ENCODE data around the gene FAM151B.

Gene FAM151B

DNA sequence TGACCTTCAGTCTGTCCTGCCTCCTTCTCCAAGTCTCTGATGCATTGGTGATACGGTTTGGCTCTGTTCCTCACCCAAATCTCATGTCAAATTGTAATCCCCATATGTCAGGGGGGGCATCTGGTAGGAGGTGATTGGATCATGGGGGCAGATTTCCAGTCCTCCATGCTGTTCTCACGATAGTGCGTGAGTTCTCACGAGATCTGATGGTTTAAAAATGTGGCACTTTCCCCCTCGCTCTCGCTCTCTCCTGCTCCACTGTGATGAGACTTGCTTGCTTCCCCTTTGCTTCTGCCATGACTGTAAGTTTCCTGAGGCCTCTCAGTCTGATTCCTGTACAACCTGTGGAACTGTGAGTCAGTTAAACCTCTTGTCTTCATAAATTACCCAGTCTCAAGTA is 96.9 kb downstream of the FAM151B start:
- no peak for DNase-seq (ENCODE audit: low read depth in 2 of 2, low spot score in 1 of 2)

DNA sequence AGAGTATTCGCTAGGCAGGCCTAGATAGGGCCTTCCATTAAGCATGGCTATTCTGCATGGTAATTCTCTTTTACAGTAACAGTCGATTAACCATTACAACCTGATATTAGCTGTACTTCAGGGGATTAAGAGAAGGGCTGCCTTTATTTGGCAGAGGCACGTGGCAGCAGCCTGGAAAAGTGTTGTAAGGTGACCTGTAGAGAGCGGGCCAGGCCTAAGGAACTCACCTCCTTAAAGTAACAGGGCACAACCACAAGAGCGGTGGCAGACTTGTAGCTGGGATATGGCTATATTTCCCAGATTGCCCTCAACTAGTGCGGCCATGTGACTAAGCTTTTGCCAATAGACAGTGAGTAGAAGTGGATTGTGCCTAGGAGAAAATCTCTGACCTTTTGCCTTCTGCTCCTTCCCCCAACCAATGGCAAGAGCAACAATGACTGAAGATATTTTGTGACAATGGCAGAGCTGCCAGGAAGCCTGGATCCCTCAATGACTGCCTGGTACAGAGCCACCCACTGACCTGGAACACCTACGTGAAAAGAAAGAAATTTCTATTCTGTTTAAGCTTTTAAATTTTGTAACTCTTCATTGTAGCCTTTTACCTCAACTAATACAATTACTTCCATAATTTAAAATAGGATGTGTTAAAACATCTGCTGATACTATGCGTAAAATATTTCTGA is 101.1 kb downstream of the FAM151B start:
- no peak for DNase-seq (ENCODE audit: low read depth in 2 of 2, low spot score in 1 of 2)

DNA sequence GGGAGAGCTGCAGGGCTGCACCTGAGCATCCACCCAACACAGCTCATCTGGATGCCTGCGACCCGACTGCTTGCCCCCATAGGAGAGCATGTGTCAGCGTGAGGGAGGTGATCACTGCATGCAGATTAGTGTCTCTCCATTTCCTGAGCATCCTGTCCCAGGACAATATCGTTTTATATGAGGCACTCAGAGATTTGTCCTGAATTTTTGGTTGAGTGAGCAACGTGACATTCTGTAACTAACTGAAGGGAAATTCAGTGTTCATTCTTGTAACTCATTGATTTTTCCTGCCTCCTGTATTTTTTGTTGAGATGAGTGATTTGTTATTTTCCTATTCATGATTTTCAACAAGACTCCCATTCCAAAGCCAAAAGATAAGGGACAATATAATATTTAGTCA is 102.9 kb downstream of the FAM151B start:
- DNase-seq (ENCODE audit: low read depth in 2 of 2, low spot score in 1 of 2) = no peak

DNA sequence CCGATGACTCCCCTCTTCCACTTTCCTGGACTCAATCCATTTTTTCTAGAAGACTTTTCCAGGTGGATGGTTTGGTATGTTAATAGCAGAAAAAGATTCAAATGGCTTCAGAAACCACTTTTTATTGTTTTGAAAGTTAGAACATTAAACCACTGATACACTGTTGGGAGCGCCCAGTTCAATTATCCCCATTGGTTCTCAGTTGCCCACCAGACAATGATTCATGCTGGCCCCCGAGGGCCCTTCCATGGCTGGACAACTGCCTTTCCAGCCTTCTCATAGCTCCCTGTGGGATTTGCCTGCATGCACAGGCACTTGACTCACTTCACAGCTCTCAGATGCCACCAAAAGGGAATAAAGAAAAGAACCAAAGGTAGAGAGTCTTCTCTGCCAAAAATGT is 103.5 kb downstream of the FAM151B start:
- no peak for DNase-seq (ENCODE audit: low read depth in 2 of 2, low spot score in 1 of 2)

DNA sequence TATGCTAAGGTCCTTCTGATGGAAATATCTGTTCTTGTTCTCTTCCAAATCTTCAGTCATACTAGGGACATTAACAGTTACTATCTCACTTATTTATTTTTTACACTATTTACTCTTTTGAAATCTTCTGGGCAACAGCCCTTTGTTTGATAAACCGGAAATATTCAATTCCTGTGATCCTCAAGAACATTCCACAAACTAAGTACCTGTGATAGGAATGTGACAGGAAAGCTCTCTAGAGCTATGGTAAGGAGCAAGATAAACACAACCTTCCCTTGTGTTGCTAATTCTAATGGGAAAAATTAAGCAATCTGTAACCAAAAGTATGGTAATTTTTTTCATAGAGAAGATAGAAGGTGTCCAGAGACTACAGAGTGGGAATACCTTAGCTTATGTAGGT is 104.2 kb downstream of the FAM151B start:
- no peak for DNase-seq (ENCODE audit: low read depth in 2 of 2, low spot score in 1 of 2)

Measured in stimulated activated CD8-positive, alpha-beta memory T cell treated with anti-CD3 and anti-CD28 coated beads, Interleukin-4, amount 100 ng/mL, for 4 hours (primary cell).